Kidney (tissue), 14 donors: ENCODE measurements around the gene PLEKHO1. TPM values are rescaled to one million over a fixed set of nuclear protein-coding genes. Genes with fewer than 3 reads are reported as not detected.

Experiments used
- DNase-seq, 5 donors: peaks; one replicate each; pipeline ENCODE4 v3.0.0-alpha.2; 2013 to 2020
- FAIRE-seq: peaks from 2 replicates; lab custom pipeline; 2012; peaks lifted over from hg19 to GRCh38; lab: Jason Lieb, UNC
- H3K27ac ChIP-seq, 2 donors: one replicate each; pipeline ENCODE4 v1.7.0; 2013; ENCODE audit warnings: low read depth in 2 of 2, low read length in 2 of 2, inconsistent platforms in 1 of 2
- H3K27me3 ChIP-seq: one replicate; pipeline ENCODE4 v1.7.1; 2013; ENCODE audit warnings: low read length, inconsistent platforms; ENCODE audit not compliant: control insufficient read depth, insufficient read depth
- H3K36me3 ChIP-seq, 3 donors: one replicate each; pipeline versions ENCODE4 v1.7.0 to v1.7.1; 2013; ENCODE audit warnings: low read length in 3 of 3, control low read depth in 1 of 3, inconsistent platforms in 1 of 3; ENCODE audit not compliant: insufficient read depth in 3 of 3, control insufficient read depth in 2 of 3
- H3K4me1 ChIP-seq, 3 donors: one replicate each; pipeline versions ENCODE4 v1.7.0 to v1.7.1; 2013; ENCODE audit warnings: low read length in 3 of 3, inconsistent platforms in 1 of 3, low read depth in 1 of 3; ENCODE audit not compliant: control insufficient read depth in 2 of 3, insufficient read depth in 2 of 3
- H3K4me3 ChIP-seq, 3 donors: one replicate each; pipeline versions ENCODE4 v1.7.0 to v1.8.1; 2013; ENCODE audit warnings: low read length in 3 of 3, control low read depth in 1 of 3, inconsistent platforms in 1 of 3
- H3K9ac ChIP-seq, 3 donors: one replicate each; pipeline versions ENCODE4 v1.7.0 to v1.7.1; 2013; ENCODE audit warnings: low read length in 3 of 3, control low read depth in 1 of 3, inconsistent platforms in 1 of 3
- H3K9me3 ChIP-seq, 3 donors: one replicate each; pipeline versions ENCODE4 v1.7.0 to v1.7.1; 2013; ENCODE audit warnings: low read length in 3 of 3, control low read depth in 1 of 3, inconsistent platforms in 1 of 3; ENCODE audit not compliant: control insufficient read depth in 2 of 3, insufficient read depth in 1 of 3
- intact Hi-C: fragments of 100-400 bp; cut with DNase I; formaldehyde crosslinking; loops from one replicate; pipeline ENCODE4 v1.11.1; 2022
- polyA plus RNA-seq: library from polyadenylated mRNA; stranded (reverse); fragments of 350-450 nt; fragmentation: Illumina TruSeq; extraction: RNeasy Lipid Tissue Mini Kit (QIAGEN cat#74804); gene quantifications from one replicate; pipeline ENCODE4 v1.2.3, GENCODE V29; 2014; ENCODE audit warnings: low read depth, low replicate concordance; ENCODE audit not compliant: insufficient read depth
- total RNA-seq: library from RNA; stranded (reverse); fragmentation: NEBNext Ultra II Directional; extraction: Animal tissue kit (Norgen Biotek cat#: 25700); gene quantifications from one replicate; pipeline ENCODE4 v1.2.1, GENCODE V29; 2021
- TF ChIP-seq, protein P1 (sequence below): IDR thresholded peaks from 3 replicates; pipeline ENCODE4 v1.5.1; 2012; ENCODE audit warnings: mild to moderate bottlenecking, moderate library complexity, borderline replicate concordance; ENCODE audit not compliant: insufficient read depth; ENCODE audit errors: extremely low read depth
- donor health status: control.
- donor health status: control.
- donor health status: control.
- donor health status: control.
- donor health status: control.
- donor health status: DM: yes; HTN: yes; CAD: no.
- donor health status: Normal renal cell carcinoma (clear cell type).

The PLEKHO1 gene
- total and polyA plus RNA-seq, 2 donors from 2014 or later = 28.0 to 32.7 TPM

DNA sequence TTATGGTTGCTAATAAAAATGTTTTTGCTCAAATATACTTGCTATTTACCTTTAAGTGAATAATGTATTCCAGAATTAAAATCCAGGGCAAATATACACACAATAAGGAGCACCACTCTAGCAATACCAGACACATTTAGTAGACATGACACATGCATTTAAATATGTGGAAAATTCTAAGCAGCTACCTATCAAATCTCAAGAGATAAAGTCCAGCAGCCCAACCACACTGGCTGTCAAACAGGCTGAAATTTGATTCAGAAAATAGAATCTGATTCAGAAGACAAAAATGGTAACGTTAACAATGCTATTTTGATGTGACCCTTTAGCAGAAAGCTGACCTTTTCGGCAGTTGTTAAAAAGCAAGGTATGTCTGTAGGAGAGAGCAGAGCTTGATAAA, 42.3 kb downstream of the PLEKHO1 start:
- H3K27ac ChIP-seq = no peak overlapping the region
- H3K27me3 ChIP-seq = no peaks in the 10 kb centered on the region
- TF ChIP-seq, protein P1, sequence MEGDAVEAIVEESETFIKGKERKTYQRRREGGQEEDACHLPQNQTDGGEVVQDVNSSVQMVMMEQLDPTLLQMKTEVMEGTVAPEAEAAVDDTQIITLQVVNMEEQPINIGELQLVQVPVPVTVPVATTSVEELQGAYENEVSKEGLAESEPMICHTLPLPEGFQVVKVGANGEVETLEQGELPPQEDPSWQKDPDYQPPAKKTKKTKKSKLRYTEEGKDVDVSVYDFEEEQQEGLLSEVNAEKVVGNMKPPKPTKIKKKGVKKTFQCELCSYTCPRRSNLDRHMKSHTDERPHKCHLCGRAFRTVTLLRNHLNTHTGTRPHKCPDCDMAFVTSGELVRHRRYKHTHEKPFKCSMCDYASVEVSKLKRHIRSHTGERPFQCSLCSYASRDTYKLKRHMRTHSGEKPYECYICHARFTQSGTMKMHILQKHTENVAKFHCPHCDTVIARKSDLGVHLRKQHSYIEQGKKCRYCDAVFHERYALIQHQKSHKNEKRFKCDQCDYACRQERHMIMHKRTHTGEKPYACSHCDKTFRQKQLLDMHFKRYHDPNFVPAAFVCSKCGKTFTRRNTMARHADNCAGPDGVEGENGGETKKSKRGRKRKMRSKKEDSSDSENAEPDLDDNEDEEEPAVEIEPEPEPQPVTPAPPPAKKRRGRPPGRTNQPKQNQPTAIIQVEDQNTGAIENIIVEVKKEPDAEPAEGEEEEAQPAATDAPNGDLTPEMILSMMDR = no peak
- no peak overlapping the region for H3K9ac ChIP-seq
- no peak for FAIRE-seq
- DNase-seq = no peak
- H3K4me3 ChIP-seq = no peak overlapping the region
- H3K36me3 ChIP-seq = no peaks in the 10 kb centered on the region
- H3K9me3 ChIP-seq = no peaks in the 10 kb centered on the region
- intact Hi-C loops = no loop called here
- H3K4me1 ChIP-seq = no peaks in the 10 kb centered on the region

DNA sequence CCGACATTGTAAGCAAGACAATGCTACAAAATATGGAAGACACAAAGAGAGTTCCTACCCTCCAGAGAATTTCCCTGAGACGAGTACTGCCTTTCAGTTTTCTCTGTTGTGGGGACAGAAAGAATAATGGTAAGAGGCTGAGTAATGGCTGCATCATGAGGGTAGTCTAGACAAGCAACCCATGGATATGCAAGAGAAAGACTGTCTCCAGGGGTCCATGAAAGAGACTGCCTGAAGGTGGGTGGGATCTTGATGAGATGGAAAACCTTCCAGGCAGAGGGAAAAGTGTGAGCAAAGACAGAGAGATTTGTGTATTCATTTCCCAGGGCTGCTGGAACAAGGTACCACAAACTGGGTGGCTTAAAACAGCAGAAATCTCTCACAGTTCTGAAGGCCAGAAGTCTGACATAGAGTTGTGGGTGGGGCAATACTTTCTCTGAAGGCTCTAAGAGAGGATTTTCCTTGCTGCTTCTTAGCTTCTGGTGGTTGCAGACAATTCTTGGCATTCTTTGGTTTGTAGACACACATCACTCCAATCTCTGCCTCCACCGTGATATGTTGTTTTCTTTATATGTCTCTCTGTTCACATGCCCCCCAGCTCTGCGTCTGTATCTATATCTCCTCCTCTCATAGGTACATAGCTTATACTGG, 44.8 kb downstream of the PLEKHO1 start:
- FAIRE-seq = no peak
- H3K4me3 ChIP-seq = no peak overlapping the region
- H3K27me3 ChIP-seq = no peaks in the 10 kb centered on the region

DNA sequence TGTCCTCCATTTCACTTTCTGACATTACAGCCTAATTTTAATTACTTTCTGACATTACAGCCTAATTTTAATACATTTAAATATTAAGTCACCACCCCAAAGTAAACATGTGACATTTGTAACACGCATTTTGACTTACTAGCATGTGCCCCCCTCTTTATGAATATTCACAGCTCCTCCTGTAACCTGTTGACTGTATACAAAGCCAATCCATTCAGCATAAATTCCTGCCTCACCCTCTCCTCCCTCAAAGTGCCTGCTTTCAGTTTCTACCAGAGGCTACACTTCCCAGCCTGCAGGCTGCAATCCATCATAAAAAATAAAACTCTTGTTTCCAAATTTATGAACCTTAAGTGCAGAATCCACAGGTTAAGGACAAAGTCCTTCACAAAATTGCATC, 46.7 kb downstream of the PLEKHO1 start:
- Histone ChIP-seq H3K9me3 (no peaks in the 10 kb centered on the region), H3K4me1 (no peaks in the 10 kb centered on the region), H3K27me3 (no peaks in the 10 kb centered on the region), H3K9ac (no peak overlapping the region), H3K36me3 (no peaks in the 10 kb centered on the region), H3K4me3 (no peak overlapping the region), H3K27ac (no peak overlapping the region)
- TF ChIP-seq, protein P1 = no peak
- intact Hi-C loops = no loop called here
- DNase-seq (no peak), FAIRE-seq (no peak)

More for the DNA sequence above, 44.8 kb downstream of the PLEKHO1 start:
- H3K36me3 ChIP-seq = no peaks in the 10 kb centered on the region
- no peak overlapping the region for H3K27ac ChIP-seq
- intact Hi-C loops = no loop called here
- no peaks in the 10 kb centered on the region for H3K9me3 ChIP-seq
- TF ChIP-seq, protein P1 = no peak
- DNase-seq = no peak
- H3K4me1 ChIP-seq = no peaks in the 10 kb centered on the region
- no peak overlapping the region for H3K9ac ChIP-seq
